Activated T-cell treated with anti-CD3 and anti-CD28 coated beads, Interleukin-2, amount 50 U/mL, for 4 hours (primary cell): Measurements from ENCODE around the gene TTF2. TPM values are rescaled to one million over a fixed set of nuclear protein-coding genes. Genes with fewer than 3 reads are reported as not detected.

ENCODE experiments used
- ATAC-seq, 2 donors: fragments of 200-7000 bp; cut with Tn5 transposase; one replicate each; pipeline ENCODE4 v1.10.0; 2021
- DNase-seq: peaks from one replicate; pipeline ENCODE4 v3.0.0-alpha.2; 2020
- H3K27me3 Mint-ChIP-seq: one replicate; pipeline ENCODE4 v1.8.0; 2021; ENCODE audit warnings: low read depth, mixed read lengths
- H3K36me3 Mint-ChIP-seq: one replicate; pipeline ENCODE4 v1.8.0; 2022; ENCODE audit warnings: mixed read lengths; ENCODE audit not compliant: insufficient read depth
- H3K4me1 Mint-ChIP-seq: one replicate; pipeline ENCODE4 v1.8.0; 2021; ENCODE audit warnings: low read depth, mixed read lengths
- H3K4me3 Mint-ChIP-seq: one replicate; pipeline ENCODE4 v1.8.0; 2021; ENCODE audit warnings: mild to moderate bottlenecking, moderate library complexity, mixed read lengths
- H3K9me3 Mint-ChIP-seq: one replicate; pipeline ENCODE4 v1.8.0; 2021; ENCODE audit warnings: mixed read lengths
- total RNA-seq, 3 donors: library from RNA; stranded (reverse); gene quantifications; one replicate each; pipeline ENCODE4 v1.2.1, GENCODE V29; 2021

TTF2 gene
- total RNA-seq, result 10 to 100 TPM; 59.8 to 62.4 (median 60.7) TPM

DNA sequence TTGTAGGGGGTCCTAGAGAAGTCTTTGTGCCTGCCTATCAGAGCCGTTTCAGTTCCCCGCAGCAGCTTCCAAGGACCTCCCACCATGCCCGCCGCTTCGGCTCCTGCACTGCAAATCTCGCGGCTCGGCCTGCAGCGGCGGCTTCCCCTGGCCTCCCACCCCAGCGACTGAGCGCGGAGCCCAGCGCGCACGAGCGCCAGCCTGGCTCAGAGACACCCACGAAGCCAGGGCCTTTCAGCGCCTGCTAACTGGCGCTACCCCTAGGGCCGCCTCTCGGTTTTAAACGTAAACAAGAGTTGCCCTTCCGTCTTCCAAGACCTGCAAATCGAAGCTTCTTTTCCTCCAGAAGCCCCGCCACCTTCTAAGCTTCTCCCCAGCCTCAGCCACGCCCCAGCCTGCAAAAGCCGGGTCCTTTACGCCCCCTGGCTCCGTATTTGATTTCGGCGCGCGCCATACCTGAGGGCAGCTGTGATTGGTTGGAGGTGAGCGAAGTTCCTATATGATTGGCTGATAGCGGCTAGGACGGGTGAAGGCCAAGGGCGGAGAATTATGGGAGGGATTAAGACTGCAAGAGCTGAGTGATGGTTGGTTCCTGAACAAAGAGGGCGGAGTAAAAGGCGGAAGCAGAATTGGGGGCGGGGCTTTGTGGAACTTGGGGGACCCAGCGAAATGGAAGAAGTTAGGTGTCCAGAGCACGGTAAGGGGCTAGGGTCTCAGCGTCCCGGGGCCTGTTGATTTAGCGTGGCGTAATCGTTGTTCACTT is at the start of gene TTF2:
TSS of gene TTF2 (plus strand) at position 649 of the 763 bp plus-strand sequence. CDS start at position 670, 21 bp downstream.
- Mint-ChIP-seq H3K36me3 (peaks cover 17% of the 10 kb centered on the region), H3K9me3 (no peaks in the 10 kb centered on the region), H3K4me1 (peaks cover 45% of the 10 kb centered on the region), H3K4me3 (no peak within 1 kb of the TSS), H3K27me3 (no peaks in the 10 kb centered on the region)
- ATAC-seq (peak; percentile 91 to 93), DNase-seq (peak; percentile 88)

DNA sequence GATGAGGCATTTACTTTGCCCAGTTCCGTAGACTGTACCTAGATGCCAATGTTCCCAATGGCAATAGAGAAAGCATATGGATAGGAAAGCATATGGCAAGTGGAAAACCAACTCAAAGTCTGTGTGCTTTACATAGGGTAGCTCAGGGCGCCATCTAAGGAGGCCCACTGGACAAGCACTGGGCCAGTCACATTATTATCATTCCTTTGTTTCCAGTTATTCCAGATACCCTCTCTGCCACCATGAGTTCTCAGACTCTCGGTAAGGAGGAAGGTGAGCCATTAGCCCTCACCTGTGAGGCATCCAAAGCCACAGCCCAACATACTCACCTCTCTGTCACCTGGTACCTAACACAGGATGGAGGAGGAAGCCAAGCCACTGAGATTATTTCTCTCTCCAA is 48.8 kb upstream of the TTF2 start:
- Mint-ChIP-seq H3K9me3 (no peaks in the 10 kb centered on the region), H3K4me3 (no peak overlapping the region), H3K27me3 (no peaks in the 10 kb centered on the region), H3K36me3 (no peaks in the 10 kb centered on the region), H3K4me1 (peaks cover 54% of the 10 kb centered on the region)
- ATAC-seq, result no peak
- DNase-seq, result no peak

DNA sequence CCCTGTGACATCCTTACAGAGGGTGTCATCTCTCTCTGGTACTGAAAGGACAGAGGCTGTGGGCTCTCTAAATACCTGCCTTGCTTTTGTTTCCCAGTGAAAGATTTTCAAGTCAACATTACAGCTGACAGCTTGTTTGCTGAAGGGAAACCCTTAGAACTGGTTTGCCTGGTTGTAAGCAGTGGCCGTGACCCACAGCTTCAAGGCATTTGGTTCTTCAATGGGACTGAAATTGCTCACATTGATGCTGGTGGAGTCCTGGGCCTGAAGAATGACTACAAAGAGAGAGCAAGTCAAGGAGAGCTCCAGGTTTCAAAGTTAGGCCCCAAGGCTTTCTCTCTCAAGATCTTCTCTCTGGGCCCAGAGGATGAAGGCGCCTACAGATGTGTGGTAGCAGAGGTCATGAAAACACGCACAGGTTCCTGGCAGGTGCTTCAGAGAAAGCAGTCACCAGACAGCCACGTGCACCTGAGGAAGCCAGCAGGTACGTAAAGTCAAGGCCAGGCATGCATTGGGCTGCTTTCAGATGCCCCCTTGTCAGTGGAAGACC is 46.7 kb upstream of the TTF2 start:
- ATAC-seq (no peak), DNase-seq (no peak)
- Mint-ChIP-seq H3K4me1 (peaks cover 56% of the 10 kb centered on the region), H3K9me3 (no peaks in the 10 kb centered on the region), H3K36me3 (no peaks in the 10 kb centered on the region), H3K4me3 (no peak overlapping the region), H3K27me3 (no peaks in the 10 kb centered on the region)

- DNase-seq, result no peak
- no peaks in the 10 kb centered on the region for H3K9me3 Mint-ChIP-seq
- H3K4me1 Mint-ChIP-seq, result peaks cover 47% of the 10 kb centered on the region
- peak; percentile 43 to 76 for ATAC-seq
- H3K4me3 Mint-ChIP-seq, result no peak overlapping the region
- H3K27me3 Mint-ChIP-seq, result no peaks in the 10 kb centered on the region
- peaks cover under 1% of the 10 kb centered on the region for H3K36me3 Mint-ChIP-seq
Observed at GRCh38 chr1:117014209-117014608, 45.9 kb upstream of the TTF2 start.

DNA sequence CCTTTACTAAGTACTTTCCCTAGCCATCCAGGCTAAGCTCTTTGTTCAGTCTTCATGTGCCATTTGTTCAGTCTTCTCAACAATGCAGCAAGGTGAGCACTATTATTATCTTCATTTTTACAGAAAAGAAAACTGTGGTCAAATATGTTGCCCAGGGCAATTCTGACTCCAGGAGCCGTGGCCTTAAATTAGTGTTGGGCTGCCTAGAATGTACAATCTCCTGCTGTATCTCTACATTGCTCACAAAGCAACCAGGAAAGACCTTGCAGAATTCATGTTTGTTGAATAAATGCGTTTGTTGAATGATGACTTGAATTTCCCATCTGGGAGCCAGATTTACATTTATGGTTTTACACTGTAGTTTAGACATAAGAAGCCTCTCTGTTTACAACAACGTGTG is 44.4 kb upstream of the TTF2 start:
- H3K9me3 Mint-ChIP-seq, result no peaks in the 10 kb centered on the region
- no peaks in the 10 kb centered on the region for H3K27me3 Mint-ChIP-seq
- peaks cover 9% of the 10 kb centered on the region for H3K36me3 Mint-ChIP-seq
- ATAC-seq (no peak), DNase-seq (no peak)
- H3K4me1 Mint-ChIP-seq, result peaks cover 35% of the 10 kb centered on the region
- peak overlapping the region; percentile 11 for H3K4me3 Mint-ChIP-seq

GRCh38 chr1:117017062-117017461 is 43.1 kb upstream of the TTF2 start:
- Mint-ChIP-seq H3K27me3 (no peaks in the 10 kb centered on the region), H3K4me1 (peaks cover 34% of the 10 kb centered on the region), H3K4me3 (no peak overlapping the region), H3K9me3 (no peaks in the 10 kb centered on the region), H3K36me3 (peaks cover 9% of the 10 kb centered on the region)
- DNase-seq, result no peak
- peak in 1 of 2 donors; percentile 36 for ATAC-seq

- ATAC-seq (no peak), DNase-seq (no peak)
- Mint-ChIP-seq H3K9me3 (no peaks in the 10 kb centered on the region), H3K4me3 (no peak overlapping the region), H3K4me1 (peaks cover 34% of the 10 kb centered on the region), H3K27me3 (no peaks in the 10 kb centered on the region), H3K36me3 (peaks cover 9% of the 10 kb centered on the region)
Observed at GRCh38 chr1:117017648-117018047, 42.5 kb upstream of the TTF2 start.

DNA sequence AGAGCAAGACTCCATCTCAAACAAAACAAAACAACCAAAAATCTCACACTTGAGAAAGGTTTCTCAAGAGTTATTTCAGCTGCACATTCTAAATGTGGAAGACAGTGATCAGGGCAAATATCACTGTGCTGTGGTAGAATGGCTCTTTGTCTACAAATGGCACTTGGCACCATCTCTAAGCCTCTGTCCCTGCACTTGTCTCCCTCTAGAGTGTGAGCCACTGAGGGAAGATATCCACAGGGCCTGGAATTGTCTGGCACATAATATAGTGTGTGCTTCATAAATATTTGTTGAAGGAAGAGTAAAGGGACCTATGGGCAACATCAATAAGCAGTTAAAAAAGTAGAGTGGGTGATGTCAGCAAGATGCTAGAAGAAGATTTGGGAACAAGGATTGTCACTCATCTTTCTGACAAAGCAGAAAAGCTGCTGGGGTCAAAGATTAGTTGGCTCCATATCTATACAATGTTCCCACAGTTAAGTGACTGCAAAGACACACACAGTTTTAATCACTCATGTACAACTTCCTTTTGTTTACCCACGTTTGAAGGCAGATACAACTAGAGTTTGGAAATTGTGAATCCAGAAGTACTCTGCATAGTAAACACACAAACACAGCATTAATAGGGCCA is 39.5 kb upstream of the TTF2 start:
- Mint-ChIP-seq H3K36me3 (peaks cover 11% of the 10 kb centered on the region), H3K9me3 (no peaks in the 10 kb centered on the region), H3K4me1 (peaks cover 17% of the 10 kb centered on the region), H3K4me3 (no peak overlapping the region), H3K27me3 (no peaks in the 10 kb centered on the region)
- DNase-seq (no peak), ATAC-seq (no peak)

GRCh38 chr1:117022114-117022513 is 38.0 kb upstream of the TTF2 start:
- Mint-ChIP-seq H3K4me3 (no peak overlapping the region), H3K27me3 (no peaks in the 10 kb centered on the region), H3K36me3 (peaks cover 13% of the 10 kb centered on the region), H3K4me1 (peaks cover 11% of the 10 kb centered on the region), H3K9me3 (no peaks in the 10 kb centered on the region)
- no peak for DNase-seq
- no peak for ATAC-seq

DNA sequence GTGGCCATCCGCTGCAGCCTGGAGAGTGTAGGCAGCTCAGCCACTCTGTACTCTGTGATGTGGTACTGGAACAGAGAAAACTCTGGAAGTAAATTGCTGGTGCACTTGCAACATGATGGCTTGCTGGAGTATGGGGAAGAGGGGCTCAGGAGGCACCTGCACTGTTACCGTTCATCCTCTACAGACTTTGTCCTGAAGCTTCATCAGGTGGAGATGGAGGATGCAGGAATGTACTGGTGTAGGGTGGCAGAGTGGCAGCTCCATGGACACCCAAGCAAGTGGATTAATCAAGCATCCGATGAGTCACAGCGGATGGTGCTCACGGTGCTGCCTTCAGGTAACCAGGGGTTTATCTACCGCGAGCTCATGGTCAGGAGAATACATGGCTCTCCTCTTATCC is 34.6 kb upstream of the TTF2 start:
- DNase-seq (no peak), ATAC-seq (no peak)
- Mint-ChIP-seq H3K9me3 (no peaks in the 10 kb centered on the region), H3K4me3 (no peak overlapping the region), H3K27me3 (no peaks in the 10 kb centered on the region), H3K4me1 (peaks cover 2% of the 10 kb centered on the region), H3K36me3 (peaks cover 5% of the 10 kb centered on the region)

GRCh38 chr1:117026361-117026760 is 33.8 kb upstream of the TTF2 start:
- Mint-ChIP-seq H3K36me3 (peaks cover 5% of the 10 kb centered on the region), H3K27me3 (no peaks in the 10 kb centered on the region), H3K9me3 (no peaks in the 10 kb centered on the region), H3K4me3 (no peak overlapping the region), H3K4me1 (peaks cover 2% of the 10 kb centered on the region)
- ATAC-seq (no peak), DNase-seq (no peak)

DNA sequence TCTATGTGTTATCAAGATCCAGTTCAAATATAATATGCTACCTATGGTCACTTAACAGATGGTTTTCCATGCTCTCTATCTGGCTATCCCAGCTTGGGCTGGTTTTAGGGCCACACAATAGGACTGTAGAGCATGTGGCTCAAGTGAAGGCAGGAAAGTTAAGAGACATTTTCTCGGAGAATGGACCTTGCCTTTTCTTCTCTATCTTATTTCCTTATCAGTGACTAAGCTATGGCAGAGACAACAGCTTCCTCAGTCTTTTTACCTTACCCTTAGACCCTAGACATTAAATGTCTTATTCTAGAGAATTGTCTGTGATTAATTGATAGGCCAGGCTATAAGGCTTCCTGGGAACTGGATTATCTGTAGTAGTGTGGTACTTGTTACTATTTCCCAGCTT is 30.4 kb upstream of the TTF2 start:
- no peak overlapping the region for H3K4me3 Mint-ChIP-seq
- peaks cover 4% of the 10 kb centered on the region for H3K36me3 Mint-ChIP-seq
- no peaks in the 10 kb centered on the region for H3K9me3 Mint-ChIP-seq
- ATAC-seq (no peak), DNase-seq (no peak)
- H3K27me3 Mint-ChIP-seq, result no peaks in the 10 kb centered on the region
- H3K4me1 Mint-ChIP-seq, result peaks cover 7% of the 10 kb centered on the region

DNA sequence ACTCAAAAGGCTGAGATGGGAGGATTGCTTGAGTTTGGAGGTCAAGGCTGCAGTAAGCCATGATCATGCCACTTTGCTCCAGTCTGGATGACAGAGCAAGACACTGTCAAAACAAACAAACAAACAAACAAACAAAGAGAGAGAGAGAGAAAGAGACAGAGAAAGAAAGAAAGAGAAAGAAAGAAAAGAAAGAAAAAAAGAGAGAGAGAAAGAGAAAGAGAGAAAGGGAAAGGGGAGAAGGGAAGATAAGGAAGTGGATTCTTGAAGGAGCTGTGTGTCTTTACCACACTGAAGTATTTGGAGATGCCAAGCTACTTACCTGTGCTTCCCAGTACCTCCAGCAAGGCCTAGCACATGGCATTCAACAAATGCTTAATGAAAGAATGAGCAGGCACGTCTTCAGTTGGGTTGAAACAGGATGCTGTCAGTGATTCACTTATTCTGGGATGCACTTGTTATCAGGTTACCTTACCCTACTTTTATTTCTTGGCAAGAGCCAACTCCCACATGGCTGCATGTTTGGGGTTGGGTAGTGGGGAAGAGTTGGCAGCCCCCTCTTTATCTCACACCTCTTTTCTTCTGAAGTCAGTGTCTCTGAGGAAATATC is 29.8 kb upstream of the TTF2 start:
- ATAC-seq, result no peak
- no peak for DNase-seq
- no peaks in the 10 kb centered on the region for H3K27me3 Mint-ChIP-seq
- no peaks in the 10 kb centered on the region for H3K9me3 Mint-ChIP-seq
- peaks cover 4% of the 10 kb centered on the region for H3K36me3 Mint-ChIP-seq
- H3K4me3 Mint-ChIP-seq, result peak overlapping the region; percentile 58
- peaks cover 7% of the 10 kb centered on the region for H3K4me1 Mint-ChIP-seq

GRCh38 chr1:117032266-117032665 is 27.9 kb upstream of the TTF2 start:
- Mint-ChIP-seq H3K4me1 (peaks cover 7% of the 10 kb centered on the region), H3K9me3 (no peaks in the 10 kb centered on the region), H3K27me3 (no peaks in the 10 kb centered on the region), H3K36me3 (peaks cover 2% of the 10 kb centered on the region), H3K4me3 (no peak overlapping the region)
- no peak for DNase-seq
- no peak for ATAC-seq
